ENCODE data around the gene FXYD6.
"Not testable (repeated sequence)": the region's sequence is repeated elsewhere in the genome, so short reads cannot be mapped to it uniquely, and the experiment has no call there.

Gene FXYD6

GRCh38 chr11:117818041-117818873, 58.2 kb downstream of the FXYD6 start:
- FAIRE-seq (no peak), DNase-seq (ENCODE audit: low spot score) (peak; percentile 43)

GRCh38 chr11:117817368-117818040, 59.0 kb downstream of the FXYD6 start:
- DNase-seq (ENCODE audit: low spot score) = peak; percentile 74
- FAIRE-seq = peak; percentile 84

- FAIRE-seq = no peak
- no peak for DNase-seq (ENCODE audit: low spot score)
Measured at GRCh38 chr11:117816846-117817367, 59.6 kb downstream of the FXYD6 start.

- DNase-seq (ENCODE audit: low spot score) = peak; percentile 52
Measured at GRCh38 chr11:117816151-117816741, 60.2 kb downstream of the FXYD6 start.

GRCh38 chr11:117815262-117815803, 61.1 kb downstream of the FXYD6 start:
- DNase-seq (ENCODE audit: low spot score) (peak; percentile 22), FAIRE-seq (no peak)

More at GRCh38 chr11:117816151-117816741, 60.2 kb downstream of the FXYD6 start:
- no peak for FAIRE-seq

GRCh38 chr11:117814766-117815261, 61.6 kb downstream of the FXYD6 start:
- DNase-seq (ENCODE audit: low spot score) (peak; percentile 86), FAIRE-seq (peak; percentile 94)

GRCh38 chr11:117814204-117814765, 62.2 kb downstream of the FXYD6 start:
- FAIRE-seq = peak; percentile 28
- no peak for DNase-seq (ENCODE audit: low spot score)

- DNase-seq (ENCODE audit: low spot score); FAIRE-seq: not testable (repeated sequence)
Measured at GRCh38 chr11:117810056-117810451, 66.4 kb downstream of the FXYD6 start.

- DNase-seq (ENCODE audit: low spot score) (peak; percentile 42), FAIRE-seq (no peak)
Measured at GRCh38 chr11:117809236-117810055, 67.0 kb downstream of the FXYD6 start.

GRCh38 chr11:117808784-117809183, 67.7 kb downstream of the FXYD6 start:
- DNase-seq (ENCODE audit: low spot score) = no peak
- no peak for FAIRE-seq

GRCh38 chr11:117807482-117808327, 68.8 kb downstream of the FXYD6 start:
- DNase-seq (ENCODE audit: low spot score) = peak; percentile 38
- no peak for FAIRE-seq

GRCh38 chr11:117806846-117807245, 69.6 kb downstream of the FXYD6 start:
- FAIRE-seq = no peak
- no peak for DNase-seq (ENCODE audit: low spot score)

GRCh38 chr11:117805045-117805444, 71.4 kb downstream of the FXYD6 start:
- FAIRE-seq (no peak), DNase-seq (ENCODE audit: low spot score) (no peak)

- FAIRE-seq = no peak
Measured at GRCh38 chr11:117803896-117804295, 72.6 kb downstream of the FXYD6 start.

GRCh38 chr11:117799634-117800033, 76.8 kb downstream of the FXYD6 start:
- FAIRE-seq (no peak), DNase-seq (ENCODE audit: low spot score) (no peak)

More at GRCh38 chr11:117803896-117804295, 72.6 kb downstream of the FXYD6 start:
- no peak for DNase-seq (ENCODE audit: low spot score)

GRCh38 chr11:117796872-117797529, 79.5 kb downstream of the FXYD6 start, which contains the start of gene DSCAML1:
DSCAML1 (minus strand) TSS chr11:117797216; CDS start chr11:117797079, 137 bp downstream.
- DNase-seq (ENCODE audit: low spot score) (no peak), FAIRE-seq (no peak)

GRCh38 chr11:117796456-117796871, 80.0 kb downstream of the FXYD6 start:
- no peak for DNase-seq (ENCODE audit: low spot score)
- no peak for FAIRE-seq

- no peak for DNase-seq (ENCODE audit: low spot score)
- FAIRE-seq = no peak
Measured at GRCh38 chr11:117795638-117796455, 80.6 kb downstream of the FXYD6 start.

Measured in RCC 7860 (cell line).